ENCODE results near the gene SLBP.
"Not testable (repeated sequence)": the region's sequence is repeated elsewhere in the genome, so short reads cannot be mapped to it uniquely, and the experiment has no call there.

SLBP gene

DNA sequence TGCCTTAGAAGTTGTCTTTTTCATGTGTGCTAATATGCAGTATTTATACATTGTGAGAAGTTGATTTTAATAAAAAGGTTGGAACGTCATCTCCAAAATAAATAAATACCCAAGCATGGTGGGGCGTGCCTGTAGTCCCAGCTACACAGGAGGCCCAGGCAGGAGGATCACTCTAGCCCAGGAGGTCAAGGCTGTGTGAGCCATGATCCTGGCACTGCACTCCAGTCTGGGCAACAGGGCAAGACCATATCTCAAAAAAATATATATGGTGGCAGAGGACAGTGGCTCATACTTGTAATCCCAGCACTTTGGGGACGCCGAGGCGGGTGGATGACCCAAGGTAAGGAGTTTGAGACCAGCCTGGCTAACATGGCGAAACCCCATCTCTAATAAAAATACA is 6.4 kb downstream of the SLBP start:
- no peak for DNase-seq

DNA sequence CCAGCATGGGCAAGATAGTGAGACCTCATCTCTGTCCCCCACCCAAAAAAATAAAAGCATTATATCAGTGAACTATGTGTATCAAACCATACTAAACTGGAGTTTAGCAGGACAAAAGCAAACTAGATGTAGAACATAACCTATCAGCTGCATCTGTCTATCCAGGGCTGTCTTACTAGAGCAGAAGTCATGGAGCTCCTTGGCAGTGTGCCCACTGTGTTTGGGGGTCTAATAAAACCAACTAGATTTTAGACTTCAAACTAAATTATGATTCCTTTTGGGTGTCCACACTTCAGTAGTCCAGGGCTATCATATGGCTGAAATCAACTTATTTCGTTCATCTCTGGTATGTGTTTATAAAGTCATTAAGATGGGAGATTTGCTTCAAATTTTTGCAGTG is 8.3 kb downstream of the SLBP start:
- no peak for DNase-seq

DNA sequence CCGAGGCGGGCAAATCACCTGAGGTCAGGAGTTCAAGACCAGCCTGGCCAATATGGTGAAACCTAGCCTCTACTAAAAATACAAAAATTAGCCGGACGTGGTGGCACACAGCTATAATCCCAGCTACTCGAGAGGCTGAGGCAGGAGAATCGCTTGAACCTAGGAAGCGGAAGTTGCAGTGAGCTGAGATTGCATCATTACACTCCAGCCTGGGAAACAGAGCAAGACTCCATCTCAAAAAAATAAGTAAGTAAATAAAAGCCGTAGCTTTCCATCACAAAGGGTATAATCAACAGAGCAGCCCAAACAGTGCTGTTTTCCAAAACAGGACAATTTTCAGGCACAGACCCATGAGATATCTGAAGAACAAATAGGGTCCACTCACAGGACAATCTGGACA is 10.4 kb downstream of the SLBP start:
- DNase-seq: not testable (repeated sequence)

DNA sequence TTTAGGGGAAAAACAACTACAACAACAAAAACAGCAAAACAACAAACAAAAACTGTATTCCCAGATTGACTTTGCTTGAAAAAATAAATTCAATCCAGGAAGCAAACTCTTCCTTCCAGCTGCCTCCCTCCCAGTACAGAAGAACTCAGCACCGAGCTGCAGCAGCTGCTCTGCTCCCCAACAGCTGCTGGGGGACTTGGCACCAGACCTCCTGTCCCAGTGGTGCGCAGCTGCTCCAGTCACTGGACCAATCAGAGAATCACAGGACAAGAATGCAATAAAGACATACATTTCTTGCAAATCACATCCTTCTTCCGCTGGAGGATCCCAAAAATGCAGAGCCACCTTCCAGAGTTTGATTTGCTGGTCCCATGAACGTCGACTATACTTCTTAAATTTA is 16.2 kb downstream of the SLBP start:
- DNase-seq: no peak

DNA sequence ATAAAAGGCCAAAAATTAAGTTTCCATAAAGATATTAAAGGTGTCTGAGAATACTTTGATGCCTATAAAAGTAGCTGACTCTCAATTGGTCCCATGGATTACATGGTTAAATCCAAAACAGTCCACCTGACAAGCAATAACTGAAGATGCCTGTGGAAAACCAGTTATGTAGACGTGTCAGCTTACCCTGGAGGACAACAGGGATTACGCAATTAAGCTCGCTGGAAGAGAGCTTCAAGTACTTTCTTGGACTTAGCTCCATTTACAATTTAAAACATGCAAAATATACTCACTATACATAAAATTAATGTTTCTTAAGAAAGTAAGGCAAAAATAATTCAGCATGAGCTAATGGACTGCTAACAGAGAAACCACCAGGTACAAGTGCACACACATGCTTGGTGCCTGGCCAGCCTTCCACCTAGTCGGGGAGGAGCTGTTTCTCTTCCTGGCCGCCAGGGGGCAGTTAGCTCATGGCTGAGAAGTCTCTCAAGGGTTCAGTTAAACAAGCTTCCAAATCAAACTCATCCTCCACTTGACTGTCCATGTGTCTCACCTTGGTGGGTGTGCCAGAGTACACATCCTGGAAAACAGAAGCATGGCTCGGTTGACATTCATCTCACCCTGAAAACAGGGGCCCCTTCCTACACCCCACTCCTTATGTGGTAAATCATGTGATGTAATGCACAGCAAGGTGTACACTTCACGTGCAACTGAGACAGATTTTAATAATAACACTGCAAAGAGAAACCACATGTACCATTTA is 18.8 kb downstream of the SLBP start:
- no peak for DNase-seq

DNA sequence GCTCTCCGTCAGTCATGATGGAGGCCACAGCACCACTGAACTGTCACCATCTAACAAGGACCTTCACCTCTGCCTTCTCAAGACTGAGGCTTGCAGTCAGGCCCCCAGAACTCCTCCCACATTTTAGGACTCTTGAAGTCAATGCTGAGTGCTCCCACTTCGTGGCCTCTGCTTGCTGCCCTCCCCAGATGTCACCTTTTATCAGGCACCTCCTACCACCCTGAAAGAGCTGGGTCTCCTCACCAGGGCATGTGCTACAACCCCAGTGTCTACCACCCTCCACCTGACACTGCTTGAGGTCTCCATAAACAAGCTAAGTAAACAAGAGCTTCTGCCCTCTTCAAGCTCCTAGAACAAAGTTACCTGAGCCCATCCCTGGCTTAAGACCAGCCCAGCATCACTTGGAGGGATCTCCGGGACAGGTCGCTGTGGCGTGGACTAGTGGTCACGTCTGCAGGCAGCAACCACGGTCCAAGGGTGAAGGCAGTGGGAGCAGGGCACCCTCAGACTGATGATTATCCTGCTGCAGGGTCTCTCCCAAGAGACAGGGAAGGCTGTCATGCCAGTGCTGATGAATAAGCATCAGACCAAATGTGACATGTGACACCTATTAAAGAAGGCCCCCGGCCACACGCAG is 20.3 kb downstream of the SLBP start:
- no peak for DNase-seq

DNA sequence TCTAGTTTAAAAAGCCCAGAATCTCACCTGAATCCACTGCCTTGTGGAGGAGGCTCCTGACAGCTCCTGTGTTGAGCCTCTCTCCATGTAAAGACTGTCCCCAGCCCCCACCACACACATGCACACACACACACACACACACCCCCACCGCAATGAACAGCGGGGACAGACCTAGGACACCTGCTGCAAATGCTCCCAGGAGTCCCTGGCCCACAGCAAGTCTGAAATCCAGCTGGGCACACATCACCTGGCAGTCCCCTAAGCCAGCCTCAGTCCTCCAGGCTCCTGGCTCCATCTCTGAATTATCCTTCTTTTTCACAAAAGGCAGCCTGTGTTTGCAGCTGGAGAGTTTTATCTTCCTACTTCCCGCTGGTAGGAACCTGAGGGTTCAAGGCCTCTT is 21.4 kb downstream of the SLBP start:
- no peak for DNase-seq

DNA sequence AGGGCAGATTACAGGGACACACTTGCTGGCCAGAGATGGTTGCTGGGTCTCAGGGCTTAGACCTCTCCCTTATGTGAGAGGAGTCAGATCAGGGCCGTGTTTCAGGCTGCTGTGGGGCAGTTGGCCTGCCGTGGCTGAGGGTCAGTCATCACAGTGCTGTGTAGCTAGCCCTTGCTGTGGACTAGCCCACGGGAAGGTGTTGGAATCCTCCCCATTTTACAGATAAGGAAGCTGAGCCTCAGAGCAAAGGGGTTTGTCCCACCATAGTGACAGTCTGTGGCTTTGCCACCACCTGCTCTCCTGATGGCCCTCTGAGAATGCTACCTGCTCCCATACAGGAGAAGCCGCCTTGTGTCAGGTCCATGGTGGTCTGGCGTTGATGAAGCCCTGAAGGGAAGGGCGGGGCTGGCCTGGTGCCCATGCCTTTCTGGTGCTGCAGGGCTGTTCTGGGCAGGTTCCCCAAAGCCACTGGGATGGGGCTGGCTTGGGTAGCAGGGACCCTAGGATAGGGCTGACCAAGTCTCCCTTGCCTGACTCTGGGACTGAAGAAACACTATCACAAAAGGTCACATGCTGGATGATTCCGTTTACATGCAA is 25.6 kb downstream of the SLBP start:
- no peak for DNase-seq

DNA sequence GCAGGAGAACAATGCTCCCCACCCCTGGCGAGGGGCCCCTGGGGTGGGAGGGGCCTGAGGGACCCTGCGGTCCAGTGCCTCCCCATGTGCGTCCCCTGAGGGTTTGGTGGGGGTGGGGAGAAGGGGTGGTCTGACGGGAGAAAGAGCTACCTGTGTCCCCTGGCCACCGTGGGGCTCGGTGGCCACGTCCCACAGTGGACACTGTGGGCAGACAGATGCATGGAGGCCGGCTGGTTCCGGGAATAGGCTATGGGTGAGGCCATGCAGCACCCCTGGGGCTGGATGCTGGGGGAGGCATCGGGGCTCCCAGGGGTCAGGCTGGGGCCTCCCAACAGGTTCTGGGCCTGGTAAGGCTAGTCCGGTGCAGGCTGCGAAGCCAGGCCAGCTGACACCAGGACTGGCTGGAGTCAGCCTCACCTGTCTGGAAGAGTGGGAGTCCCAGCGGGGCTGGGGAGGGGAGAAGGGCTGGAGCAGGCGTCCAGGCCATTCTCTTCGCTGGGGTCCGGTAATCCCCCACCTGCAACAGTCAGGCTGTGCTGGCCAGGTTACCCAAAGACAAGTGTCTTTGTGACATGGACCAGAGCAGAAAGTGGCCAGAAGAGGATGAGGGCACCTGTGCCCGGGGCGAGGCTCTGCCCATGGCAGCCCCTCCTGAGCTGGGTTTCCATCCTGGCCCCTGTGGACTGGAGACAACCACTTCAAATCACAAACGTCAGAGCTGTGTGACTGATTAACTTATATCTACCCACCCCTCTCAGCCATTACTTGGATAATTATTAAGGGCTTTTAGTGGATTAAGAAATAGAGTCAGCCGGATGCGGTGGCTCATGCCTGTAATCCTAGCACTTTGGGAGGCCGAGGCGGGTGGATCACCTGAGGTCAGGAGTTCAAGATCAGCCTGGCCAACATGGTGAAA is 26.6 kb downstream of the SLBP start:
- no peak for DNase-seq

DNA sequence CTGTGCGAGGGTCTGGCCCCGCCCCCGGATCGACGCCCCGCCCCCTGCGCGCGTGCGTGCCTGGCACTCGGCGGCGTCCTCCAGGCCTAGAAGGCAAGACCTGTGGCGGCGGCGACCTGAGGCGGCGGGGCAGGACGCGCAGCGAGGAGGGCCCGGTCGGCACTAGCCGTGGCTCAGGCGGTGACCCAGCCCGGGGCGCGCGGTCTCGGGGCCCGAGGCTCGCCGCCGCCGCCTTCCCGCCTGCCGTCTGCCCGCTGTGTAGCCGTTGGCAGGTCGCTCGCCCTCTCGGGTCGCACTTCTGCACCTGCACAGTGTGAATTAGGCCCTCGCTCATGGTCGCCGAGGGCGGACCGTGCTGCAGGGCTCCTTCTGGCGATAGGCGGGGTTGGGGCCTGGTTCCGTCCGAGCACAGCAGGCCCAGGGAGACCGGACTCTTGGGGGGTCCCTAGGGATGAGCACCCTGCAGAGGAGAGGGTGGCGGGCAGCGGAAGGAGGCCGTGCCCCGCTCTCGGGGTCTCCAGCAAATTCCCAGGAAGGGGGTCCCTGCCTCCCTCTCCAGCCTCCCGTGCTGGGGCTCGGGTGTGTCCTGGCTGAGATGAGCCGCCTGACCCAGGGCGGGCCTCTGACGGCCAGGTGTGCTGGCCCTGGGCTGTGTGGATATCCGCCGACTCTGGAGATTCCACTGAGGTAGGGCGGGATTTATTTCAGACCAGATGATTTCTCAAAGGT is 27.4 kb downstream of the SLBP start:
- DNase-seq: no peak

DNA sequence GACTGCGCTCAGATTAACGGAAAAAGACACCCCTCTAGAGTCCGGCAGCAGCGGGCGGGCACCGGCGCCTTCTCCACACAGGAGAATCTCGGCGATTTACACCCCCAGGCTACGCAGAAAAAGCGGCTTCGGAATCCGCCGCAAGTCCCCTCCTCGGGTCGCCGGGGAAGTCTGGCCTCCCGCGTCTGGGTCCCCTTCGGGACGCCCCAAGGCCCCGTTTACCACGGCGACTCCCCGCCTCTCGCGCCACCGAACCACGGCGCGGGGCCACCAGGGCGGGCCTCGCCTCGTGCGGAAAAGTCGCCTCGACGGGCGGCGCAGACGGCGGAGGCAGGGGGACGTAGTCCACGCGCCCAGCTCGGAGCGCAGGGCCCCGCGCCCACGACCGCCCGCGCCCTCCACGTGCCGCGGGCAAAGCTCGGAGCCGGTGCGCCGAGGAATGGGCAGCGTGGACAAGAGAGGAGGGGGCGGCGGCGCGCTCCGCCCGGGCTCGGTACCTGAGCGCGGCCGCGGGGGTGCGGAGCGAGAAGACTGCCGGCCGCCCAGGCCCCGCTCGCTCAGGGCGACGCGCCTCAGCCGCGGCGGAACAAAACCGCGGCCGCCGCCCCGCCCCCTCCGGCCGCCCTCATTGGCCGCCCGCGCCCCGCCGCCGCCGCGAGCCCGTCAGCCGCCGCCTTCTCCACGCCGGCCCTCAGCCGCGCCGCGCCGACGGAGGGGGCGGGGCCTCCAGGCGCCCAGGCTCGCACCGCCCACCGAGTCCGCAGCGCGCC is 28.2 kb downstream of the SLBP start, which contains the start of gene FAM53A:
FAM53A (minus strand) TSS at position 578 of the 770 bp plus-strand sequence. CDS start 15,572 bp downstream, outside the sequence.
- DNase-seq: no peak

DNA sequence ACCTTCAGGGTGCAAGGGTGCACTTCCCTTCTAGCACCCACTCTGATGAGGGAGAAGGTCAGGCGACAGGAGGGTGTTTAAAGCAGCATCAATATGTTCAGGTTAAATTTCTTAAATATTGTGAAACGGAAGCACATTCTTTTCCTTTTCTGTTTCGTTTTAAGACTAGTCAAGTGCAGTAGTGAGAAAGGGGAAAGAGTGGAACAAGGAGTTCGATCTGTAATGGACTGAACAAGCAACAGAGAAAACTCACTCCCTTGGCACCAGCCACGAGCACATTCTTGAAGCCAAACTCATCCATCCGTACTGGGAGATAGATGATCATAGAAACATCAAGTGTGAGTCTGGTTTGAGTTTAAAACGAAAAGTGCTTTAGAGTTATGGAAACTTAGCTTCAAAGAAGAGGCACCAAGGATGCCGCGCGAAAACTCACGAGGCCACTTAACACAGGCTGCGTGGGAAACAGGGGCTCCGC is 28.8 kb downstream of the SLBP start:
- no peak for DNase-seq

DNA sequence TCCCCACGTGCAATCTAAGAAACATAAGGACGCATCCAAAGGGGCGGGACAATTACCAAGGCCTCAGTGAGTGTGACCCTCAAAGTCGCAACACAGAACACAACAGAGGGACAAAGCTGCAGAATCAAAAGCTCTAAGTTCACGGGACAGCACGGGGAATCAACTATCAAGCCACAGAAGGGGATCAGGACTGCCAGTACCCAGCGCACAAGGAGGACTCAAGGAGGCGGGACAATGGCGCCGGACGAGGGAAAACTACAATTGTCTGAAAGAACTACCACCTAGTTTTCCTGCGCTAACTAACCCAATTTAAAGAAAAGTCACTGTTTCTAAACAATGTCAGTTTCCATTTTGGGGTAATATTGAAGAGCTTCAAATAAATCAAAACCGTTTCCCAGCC is 29.3 kb downstream of the SLBP start:
- no peak for DNase-seq

DNA sequence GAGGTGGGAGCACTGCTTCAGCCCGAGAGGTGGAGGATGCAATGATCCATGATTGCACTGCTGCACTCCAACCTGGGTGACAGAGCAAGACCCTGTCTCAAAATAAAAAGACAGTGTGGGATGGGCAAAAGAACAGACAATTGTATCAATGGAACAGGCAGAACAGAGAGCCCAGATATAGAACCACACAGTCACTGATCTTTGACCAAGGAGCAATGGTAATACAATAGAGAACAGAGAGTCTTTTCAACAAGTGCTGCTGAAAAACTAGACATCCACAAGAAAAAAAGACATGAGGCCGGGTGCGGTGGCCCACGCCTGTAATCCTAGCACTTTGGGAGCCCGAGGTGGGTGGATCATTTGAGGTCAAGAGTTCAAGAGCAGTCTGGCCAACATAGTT is 33.9 kb downstream of the SLBP start:
- DNase-seq: no peak

DNA sequence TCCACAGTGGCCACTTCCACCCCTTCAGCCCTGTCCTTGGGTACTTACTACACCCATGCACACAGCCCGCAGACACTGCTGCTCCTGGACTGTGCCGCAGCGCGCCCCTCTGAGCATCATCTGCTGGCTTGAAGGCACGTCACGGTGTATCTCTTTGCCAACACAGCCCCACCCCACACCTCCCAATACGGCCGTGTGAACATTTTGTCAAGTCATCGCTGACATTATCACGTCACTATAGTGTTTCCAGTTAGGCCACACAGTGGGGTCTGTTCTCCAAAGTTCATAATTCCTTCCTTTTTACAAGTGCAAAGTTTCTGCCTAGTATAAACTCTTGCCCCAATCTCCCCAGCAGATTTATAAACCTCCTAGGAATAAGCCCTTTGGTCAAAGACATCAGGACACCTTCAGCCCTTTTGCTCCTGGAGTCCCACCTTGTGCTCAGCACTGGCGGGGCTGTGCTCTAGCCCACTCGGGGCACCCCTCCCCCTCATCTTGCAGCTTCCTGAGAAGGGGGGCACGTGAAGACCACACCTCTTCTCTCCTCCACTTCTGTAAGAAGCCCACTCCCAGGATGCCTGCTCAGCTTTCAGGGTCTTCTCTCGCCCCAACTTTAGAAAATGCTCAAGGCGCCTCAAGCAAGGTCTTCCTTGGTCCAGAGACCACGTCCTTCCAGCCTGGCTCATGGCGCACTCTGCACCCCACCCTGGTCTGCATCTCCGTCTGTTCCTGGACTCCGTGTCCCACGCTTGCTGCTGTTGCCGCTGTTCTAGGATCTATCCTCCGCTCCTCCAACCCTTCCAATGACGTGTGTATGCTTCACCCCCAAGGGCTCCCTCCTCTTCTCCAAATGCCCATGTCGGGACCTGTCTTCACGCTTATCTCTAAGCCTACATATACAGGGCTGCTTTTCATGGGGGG is 35.3 kb downstream of the SLBP start:
- DNase-seq: no peak

DNA sequence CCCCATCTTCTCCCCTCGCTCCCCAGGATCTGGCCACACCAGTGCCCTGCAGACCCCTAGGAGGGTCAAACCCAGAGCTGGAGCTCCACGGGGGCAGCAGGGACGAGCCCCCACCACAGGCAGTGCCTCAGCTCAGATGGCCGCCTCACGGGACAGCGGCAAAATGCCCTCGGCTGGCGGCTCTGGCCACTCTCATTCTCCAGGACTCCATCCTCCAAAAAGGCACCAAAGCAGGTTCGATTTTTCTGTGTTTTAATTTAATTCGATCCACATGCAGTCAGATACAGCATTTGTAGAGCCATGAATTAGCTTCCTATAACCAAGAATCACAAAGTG is 36.3 kb downstream of the SLBP start:
- DNase-seq: no peak

DNA sequence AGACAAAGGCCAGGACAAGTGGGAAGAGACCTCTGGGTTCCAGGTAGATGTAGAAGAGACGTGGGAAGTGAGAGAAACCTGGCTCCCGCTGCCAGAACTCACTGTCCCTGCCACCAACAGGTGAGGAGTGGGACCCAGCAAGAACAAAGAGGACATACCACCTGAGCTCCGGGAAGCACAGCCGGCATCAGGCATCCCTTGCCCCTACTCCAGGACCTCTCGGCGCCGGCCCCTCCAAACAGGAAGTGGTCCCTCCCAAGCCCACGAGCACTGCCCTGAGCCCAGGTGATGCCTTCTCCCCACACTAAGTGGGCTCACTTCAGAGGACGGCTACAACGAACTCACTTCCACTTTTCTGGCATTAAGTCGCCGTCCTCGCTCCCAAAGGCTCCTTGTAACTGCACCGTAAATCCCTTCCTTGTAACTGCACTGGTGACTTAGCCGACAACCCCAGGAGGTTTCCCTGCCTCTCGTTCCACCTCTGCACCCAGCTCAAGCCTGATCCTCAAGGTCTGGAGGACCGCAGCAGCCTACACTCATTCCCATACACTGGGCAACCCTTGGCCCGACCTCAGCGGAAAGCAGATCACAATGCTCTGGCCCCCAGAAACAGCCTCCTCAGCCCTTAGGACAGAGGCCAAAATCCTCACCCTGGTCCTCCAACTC is 36.9 kb downstream of the SLBP start:
- no peak for DNase-seq

DNA sequence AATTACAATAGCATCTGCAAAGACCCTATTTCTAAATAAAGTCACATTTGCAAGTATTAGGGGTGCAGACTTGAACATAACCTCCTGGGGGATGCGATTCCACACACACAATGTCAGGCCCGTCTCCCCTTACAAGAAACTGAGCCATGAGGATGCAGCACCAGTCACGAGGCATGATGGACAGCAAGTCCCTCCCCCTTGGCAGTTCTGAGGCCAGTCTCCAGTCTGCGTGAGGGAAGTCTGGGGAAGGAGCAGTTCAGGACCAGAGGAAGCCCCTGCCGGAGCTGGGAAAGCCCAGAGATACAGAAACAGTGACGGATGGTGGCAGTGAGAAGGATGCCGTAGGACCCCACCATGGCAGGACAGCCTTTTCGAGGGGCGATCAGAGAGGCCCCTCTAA is 37.4 kb downstream of the SLBP start:
- DNase-seq: no peak

DNA sequence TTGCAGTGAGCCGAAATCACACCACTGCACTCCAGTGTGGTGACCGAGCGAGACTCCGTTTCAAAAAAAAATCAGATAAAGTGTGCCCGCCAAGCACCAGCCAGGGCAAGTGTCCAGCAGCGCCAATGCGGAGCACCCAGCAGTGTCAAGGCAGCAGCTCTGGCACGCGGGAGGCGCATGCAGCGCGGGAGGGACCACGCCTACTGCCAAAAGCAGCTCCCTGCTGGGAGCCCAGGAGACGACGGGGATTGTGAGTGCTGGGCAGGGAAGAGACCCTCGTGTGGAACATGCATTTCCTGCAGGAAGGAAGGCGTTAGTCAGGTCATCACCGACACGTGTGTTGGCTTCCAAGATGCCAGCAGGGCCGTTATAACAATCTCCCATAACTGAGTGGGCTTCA is 38.4 kb downstream of the SLBP start:
- no peak for DNase-seq

DNA sequence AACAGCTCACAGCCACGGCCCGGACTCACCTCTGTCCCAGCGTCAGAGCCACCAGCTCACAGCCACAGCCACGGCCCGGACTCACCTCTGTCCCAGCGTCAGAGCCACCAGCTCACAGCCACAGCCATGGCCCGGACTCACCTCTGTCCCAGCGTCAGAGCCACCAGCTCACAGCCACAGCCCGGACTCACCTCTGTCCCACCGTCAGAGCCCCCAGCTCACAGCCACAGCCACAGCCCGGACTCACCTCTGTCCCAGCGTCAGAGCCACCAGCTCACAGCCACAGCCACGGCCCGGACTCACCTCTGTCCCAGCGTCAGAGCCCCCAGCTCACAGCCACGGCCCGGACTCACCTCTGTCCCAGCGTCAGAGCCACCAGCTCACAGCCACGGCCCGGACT is 41.1 kb downstream of the SLBP start:
- not testable (repeated sequence) for DNase-seq
